Measurements from ENCODE around the gene SLC17A7.

DNA sequence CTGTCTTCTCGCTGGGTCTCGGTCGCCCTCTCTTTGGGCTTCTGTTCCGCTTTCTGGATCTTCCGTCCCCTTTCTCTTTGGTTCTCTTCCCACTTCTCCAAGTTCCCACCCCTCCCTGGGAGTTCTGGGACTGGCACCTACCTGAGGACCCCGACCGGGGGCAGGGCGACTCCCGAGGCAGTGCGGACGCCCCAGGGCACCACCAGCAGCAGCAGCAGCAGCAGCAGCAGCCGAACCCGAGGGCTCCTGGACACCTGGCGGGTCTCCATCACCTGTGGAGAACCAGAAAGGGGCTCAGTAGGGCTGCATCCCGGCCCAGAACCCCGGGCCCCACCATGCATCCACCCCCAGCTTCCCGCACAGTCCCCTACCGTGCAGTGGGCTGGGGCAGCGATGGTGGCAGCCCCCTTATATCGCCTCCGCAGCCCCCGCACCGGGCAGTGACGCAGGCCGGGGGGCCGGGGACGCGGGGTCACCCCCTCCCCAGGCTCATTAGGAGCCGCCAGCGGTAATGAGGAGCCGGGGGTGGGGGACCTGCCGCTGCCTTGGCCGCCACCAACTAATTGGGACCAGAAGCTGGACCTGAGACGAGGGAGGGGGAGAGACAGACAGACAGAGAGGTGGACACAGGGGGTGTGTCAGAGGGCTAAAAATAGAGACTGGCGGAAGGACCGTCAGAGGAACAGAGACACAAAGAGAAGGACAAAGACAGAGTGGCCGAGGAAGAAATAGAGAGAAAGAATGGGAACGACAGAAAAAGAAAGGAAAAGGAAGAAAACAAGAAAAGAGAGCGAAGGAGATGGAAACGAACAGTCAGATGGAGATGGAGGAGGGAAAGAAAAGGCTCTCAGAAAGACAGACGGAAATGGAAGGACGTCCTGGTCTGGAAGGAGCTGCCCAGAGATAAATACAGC is 18.0 kb downstream of the SLC17A7 start, which contains the start of gene PTH2:
- TF ChIP-seq CTCF (IDR thresholded peaks at IDR 0.05; ENCODE audit: low read depth, low read length, poor library complexity, severe bottlenecking) (no peak), EZH2phosphoT487 (IDR thresholded peaks at IDR 0.05; ENCODE audit: borderline replicate concordance, low read length) (no peak; the same call in 1 of the 2 replicates)
